GM21528 (cell line): ENCODE measurements around the gene TYW1B.
"Not testable (repeated sequence)": the region's sequence is repeated elsewhere in the genome, so short reads cannot be mapped to it uniquely, and the experiment has no call there.

Source experiments
- ATAC-seq: cut with Tn5 transposase; IDR thresholded peaks from one replicate; pipeline ENCODE4 v1.9.1; 2021; ENCODE audit warnings: mild to moderate bottlenecking, moderate library complexity; ENCODE audit not compliant: unreplicated experiment, low FRiP score

The TYW1B gene

GRCh38 chr7:72760602-72761001, 67.4 kb downstream of the TYW1B start:
- no peak for ATAC-seq

GRCh38 chr7:72754312-72754711, 73.7 kb downstream of the TYW1B start:
- ATAC-seq, result no peak

GRCh38 chr7:72753781-72754180, 74.2 kb downstream of the TYW1B start:
- no peak for ATAC-seq

DNA sequence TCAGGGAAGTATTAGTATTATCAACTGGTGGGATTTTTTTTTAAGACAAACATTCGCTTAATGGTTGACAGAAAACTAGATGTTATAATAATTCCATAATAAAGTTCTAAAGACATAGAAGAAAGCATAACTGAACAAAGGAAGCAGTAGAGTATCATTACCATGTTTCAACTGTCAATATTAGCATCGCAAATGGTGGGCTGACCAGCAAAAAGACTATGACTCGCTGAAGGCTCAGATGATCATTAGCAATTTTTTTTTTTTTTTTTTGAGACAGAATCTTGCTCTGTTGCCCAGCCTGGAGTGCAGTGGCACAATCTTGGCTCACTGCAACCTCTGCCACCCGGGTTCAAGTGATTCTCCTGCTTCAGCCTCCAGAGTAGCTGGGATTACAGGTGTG, 74.8 kb downstream of the TYW1B start:
- ATAC-seq, result not testable (repeated sequence)

DNA sequence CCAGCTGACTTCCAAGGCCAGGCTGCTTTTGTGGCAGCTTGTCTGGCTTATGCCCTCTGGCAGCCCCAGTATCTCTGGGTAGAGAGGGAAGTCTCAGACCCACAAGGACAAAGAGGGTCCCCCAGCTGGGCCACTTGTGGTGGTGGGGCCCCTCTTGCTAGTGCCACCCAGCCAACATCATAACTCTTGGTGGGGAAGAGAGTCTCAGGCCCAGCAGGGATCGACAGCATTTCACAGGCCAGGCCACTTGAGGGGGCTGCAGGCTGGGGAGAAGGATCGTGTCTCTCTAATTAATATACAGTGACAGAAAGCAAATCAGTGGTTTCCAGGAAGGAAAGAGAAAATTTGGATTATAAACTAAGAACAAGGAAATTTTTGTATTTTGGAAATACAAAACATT, 76.0 kb downstream of the TYW1B start:
- ATAC-seq, result no peak

- ATAC-seq, result no peak
These were observed 76.6 kb downstream of the TYW1B start for GRCh38 chr7:72751378-72751777.

GRCh38 chr7:72748649-72749048, 79.4 kb downstream of the TYW1B start:
- ATAC-seq, result not testable (repeated sequence)

DNA sequence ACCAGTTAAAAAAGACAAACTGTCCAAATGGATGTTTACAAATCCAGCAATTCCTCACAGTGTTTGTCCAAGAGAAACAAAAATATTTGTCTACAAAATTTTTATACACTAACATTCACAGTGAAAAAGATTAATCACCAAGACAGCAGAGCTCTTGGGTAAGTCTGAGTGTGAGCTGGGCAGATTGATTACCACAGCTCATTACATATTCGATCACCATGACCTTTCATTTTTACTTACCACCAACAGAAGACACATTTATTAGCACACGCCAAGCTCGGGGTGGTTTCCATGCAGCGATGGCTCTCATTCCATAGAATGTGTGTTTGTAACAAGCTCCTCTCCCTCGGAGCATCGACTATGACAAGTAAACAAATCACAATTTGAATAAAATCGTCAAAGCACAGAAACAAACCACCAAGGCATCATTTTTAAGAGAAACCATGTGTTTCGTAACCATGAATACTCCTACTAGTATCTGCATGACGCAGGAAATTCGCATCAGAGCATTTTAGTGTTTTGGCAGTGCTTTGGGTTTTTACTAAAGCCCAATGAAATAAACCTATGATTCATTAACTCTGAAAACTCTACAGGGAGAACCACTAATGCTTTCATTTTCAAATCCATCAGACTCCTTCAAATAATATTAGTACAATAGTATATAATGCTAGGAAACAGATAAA, 83.6 kb downstream of the TYW1B start:
- not testable (repeated sequence) for ATAC-seq

DNA sequence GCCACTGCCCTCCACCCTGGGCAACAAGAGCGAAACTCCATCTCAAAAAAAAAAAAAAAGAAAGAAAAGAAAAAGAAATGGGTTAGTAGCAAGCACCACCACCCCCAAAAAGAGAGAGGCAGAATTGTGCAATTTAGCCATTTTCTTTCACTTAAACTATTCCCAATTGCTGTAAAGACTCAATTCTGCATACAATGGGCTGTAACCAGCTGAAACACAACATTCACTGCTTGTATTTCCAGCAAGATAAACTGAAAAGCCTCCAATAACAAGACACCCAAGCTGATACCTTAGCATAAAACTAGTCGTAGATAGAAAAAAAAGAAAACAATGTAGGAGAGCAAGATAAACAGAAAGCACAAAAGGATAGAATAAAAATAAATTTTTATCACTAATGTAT, 84.2 kb downstream of the TYW1B start:
- ATAC-seq, result not testable (repeated sequence)

GRCh38 chr7:72739716-72740115, 88.3 kb downstream of the TYW1B start:
- ATAC-seq, result not testable (repeated sequence)

GRCh38 chr7:72735855-72736254, 92.1 kb downstream of the TYW1B start:
- ATAC-seq, result not testable (repeated sequence)

- ATAC-seq, result not testable (repeated sequence)
These were observed 97.2 kb downstream of the TYW1B start for GRCh38 chr7:72730815-72731214.

- not testable (repeated sequence) for ATAC-seq
These were observed 97.6 kb downstream of the TYW1B start for GRCh38 chr7:72730384-72730783.

DNA sequence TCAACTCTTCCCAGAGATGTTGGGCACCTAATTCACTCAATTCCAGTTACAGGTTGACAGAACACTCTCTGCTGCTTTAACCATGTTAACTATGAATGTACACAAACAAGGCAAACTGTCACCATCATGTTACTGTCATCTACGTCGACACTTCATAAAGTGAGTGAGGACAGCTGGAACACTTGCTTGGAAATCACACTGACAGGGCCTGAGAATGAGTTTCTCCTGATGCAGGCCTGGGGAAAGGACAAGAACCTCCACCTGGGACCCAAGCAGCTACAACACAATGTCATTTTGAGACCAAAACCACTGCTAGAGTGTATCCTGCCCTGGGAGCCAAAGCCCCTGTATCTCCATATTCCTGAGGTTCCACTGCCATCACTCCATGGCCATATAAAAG, 98.9 kb downstream of the TYW1B start:
- ATAC-seq, result not testable (repeated sequence)

DNA sequence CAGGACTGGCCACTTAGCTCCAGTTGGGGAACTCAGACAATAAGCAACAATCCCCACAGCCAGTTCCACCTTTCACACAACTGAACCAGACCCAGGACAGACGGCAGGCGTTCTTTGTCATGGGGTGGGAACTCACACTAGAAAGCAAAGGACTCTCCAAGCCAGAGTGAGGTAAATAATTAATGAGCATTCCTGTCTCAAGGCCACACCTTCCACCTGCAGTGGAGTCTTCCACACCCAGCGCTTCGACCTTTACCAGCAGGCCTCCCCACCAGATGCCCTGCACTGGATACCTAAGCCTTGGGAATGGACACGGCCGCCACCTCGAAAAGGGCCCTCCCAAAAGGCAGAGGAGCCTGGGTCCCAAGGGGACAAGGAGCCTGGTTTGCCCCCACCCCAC, 105.3 kb downstream of the TYW1B start:
- not testable (repeated sequence) for ATAC-seq

DNA sequence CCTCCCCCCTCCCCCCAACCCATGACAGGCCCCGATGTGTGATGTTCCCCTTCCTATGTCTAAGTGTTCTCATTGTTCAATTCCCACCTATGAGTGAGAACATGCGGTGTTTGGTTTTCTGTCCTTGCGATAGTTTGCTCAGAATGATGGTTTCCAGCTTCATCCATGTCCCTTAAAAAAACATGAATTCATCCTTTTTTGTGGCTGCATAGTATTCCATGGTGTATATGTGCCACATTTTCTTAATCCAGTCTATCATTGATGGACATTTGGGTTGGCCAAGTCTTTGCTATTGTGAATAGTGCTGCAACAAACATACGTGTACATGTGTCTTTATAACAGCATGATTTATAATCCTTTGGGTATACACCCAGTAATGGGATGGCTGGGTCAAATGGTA, 107.1 kb downstream of the TYW1B start:
- ATAC-seq, result not testable (repeated sequence)

- not testable (repeated sequence) for ATAC-seq
These were observed 110.7 kb downstream of the TYW1B start for GRCh38 chr7:72717252-72717774.

DNA sequence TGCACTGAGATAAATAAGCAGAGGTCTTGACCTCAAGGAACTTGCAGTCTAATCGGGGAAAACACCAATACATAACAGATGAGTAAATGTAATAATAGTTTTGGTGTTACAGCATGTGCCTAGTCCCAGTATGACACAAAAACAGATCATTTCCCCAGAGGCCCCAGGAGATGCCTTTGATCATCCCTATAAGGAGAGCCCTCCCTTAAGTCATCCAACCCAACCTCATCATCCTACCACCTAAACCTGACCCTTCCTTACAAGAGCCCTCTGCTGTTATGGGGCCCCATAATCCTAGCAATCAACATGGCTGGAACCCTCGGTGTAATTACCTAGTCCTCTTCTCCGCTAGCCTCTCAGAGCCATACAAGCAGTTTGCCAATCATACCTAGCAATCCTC, 116.1 kb downstream of the TYW1B start:
- not testable (repeated sequence) for ATAC-seq

DNA sequence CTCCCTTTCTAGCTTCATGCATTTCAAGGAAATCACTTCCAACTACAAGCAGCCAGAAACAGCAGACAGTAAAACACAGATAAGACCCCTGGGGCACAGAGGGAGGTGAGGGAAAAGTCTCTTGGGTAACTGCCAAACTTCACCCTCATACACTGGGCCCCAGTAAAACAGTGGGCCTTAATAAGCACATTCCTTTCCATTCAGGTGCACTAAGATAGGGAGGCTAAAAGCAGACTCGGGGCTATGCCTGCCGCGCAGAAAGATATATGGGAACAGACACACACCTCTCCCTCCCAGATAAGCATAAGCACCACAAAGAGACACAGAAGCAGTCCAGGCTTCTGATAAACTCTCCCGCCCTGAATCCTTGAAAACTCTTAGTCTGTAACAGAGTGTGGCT, 117.0 kb downstream of the TYW1B start:
- no peak for ATAC-seq

GRCh38 chr7:72709909-72710308, 118.1 kb downstream of the TYW1B start:
- ATAC-seq, result no peak

- ATAC-seq, result not testable (repeated sequence)
These were observed 119.5 kb downstream of the TYW1B start for GRCh38 chr7:72708371-72709050.

DNA sequence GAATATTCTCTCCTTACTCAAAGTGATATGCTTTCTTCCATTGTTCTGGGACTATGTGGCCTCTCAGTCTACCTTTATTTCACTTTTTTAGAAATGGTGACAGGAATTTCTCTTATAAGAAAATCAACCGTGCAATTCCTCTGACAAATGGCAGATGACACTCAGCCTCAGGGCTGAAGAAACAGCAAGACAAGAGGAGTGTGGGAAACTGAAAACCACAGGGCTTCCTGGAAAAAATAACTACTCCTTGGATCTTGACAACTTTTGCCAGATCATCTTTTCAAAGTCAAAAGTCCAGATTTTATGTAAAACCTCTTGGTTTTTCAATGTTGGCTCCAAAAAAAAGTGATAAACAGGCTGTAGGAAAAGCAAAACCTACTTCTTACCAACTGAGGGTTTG, 121.5 kb downstream of the TYW1B start:
- ATAC-seq, result no peak
